ENCODE data around the gene MSH6.

MSH6 gene, protein sequence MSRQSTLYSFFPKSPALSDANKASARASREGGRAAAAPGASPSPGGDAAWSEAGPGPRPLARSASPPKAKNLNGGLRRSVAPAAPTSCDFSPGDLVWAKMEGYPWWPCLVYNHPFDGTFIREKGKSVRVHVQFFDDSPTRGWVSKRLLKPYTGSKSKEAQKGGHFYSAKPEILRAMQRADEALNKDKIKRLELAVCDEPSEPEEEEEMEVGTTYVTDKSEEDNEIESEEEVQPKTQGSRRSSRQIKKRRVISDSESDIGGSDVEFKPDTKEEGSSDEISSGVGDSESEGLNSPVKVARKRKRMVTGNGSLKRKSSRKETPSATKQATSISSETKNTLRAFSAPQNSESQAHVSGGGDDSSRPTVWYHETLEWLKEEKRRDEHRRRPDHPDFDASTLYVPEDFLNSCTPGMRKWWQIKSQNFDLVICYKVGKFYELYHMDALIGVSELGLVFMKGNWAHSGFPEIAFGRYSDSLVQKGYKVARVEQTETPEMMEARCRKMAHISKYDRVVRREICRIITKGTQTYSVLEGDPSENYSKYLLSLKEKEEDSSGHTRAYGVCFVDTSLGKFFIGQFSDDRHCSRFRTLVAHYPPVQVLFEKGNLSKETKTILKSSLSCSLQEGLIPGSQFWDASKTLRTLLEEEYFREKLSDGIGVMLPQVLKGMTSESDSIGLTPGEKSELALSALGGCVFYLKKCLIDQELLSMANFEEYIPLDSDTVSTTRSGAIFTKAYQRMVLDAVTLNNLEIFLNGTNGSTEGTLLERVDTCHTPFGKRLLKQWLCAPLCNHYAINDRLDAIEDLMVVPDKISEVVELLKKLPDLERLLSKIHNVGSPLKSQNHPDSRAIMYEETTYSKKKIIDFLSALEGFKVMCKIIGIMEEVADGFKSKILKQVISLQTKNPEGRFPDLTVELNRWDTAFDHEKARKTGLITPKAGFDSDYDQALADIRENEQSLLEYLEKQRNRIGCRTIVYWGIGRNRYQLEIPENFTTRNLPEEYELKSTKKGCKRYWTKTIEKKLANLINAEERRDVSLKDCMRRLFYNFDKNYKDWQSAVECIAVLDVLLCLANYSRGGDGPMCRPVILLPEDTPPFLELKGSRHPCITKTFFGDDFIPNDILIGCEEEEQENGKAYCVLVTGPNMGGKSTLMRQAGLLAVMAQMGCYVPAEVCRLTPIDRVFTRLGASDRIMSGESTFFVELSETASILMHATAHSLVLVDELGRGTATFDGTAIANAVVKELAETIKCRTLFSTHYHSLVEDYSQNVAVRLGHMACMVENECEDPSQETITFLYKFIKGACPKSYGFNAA (N-terminal part only)

DNA sequence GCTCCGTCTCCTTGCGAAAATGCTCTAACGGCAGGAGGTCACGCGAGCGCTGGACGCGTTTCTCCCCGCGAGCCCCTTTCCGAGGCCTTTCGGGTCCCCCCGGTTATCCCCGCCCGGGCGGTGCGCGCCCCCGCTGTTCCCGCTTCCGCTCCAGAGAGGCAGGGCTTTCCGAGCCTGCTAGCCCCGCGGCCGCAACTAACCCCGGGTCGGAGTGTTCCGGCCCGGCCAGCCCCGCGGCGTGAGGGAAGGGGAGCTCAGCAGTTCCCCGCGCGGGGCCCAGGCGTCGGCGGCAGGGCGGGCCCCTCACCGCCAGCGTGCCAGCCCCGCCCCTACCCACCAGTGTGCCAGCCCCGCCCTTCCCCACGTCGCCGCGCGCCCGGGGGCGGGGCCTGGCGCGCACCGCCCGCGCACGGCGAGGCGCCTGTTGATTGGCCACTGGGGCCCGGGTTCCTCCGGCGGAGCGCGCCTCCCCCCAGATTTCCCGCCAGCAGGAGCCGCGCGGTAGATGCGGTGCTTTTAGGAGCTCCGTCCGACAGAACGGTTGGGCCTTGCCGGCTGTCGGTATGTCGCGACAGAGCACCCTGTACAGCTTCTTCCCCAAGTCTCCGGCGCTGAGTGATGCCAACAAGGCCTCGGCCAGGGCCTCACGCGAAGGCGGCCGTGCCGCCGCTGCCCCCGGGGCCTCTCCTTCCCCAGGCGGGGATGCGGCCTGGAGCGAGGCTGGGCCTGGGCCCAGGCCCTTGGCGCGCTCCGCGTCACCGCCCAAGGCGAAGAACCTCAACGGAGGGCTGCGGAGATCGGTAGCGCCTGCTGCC, at the start of gene MSH6:
MSH6 (plus strand) TSS at position 475 of the 815 bp plus-strand sequence; CDS start at position 564, 89 bp downstream.
- peak; percentile 57 for DNase-seq

GRCh38 chr2:47735136-47735869, 47.6 kb upstream of the MSH6 start:
- no peak for DNase-seq

GRCh38 chr2:47735912-47736311, 47.0 kb upstream of the MSH6 start:
- no peak for DNase-seq

GRCh38 chr2:47737191-47737975, 45.6 kb upstream of the MSH6 start:
- DNase-seq: no peak

- no peak for DNase-seq
Observed at GRCh38 chr2:47738331-47738730, 44.6 kb upstream of the MSH6 start.

- no peak for DNase-seq
Observed at GRCh38 chr2:47741101-47741500, 41.8 kb upstream of the MSH6 start.

- no peak for DNase-seq
Observed at GRCh38 chr2:47741637-47742036, 41.3 kb upstream of the MSH6 start.

DNA sequence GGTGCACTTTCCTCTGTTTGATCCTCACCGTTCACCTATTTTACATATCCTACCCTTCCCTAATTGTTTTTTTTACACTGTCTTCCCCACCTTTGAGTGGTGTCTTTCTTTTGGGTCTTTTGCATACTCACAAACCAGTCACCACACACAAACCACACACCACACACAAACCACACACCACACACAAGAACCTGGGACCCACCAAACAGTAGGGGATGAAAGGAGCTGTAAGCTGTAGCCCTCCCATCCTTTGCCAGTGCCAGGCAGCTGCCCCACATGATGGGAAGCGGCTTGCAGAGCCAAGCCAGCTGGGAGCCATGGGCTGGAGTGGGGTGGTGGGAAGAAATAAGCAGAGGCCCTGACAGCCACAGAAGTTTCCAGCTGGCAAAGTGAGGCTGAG, 38.9 kb upstream of the MSH6 start:
- no peak for DNase-seq

DNA sequence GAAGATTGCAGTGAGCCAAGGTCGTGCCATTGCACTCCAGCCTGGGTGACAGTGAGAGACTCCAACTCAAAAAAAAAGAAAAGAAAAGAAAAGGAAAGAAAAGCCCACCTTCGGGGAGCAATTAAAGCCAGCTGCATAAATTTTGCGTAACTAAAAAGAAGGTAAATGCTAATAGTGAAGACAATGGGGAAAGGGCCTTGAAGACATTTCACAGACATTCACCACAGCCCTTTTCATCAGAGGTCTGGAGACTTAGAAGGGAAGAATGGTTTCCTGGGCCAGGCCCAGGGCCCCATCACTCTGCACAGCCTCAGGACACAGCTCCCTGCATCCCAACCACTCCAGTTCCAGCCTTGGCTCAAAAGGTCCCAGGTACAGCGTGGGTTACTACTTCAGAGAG, 35.1 kb upstream of the MSH6 start:
- no peak for DNase-seq

GRCh38 chr2:47751856-47752414, 31.0 kb upstream of the MSH6 start:
- DNase-seq: no peak

- no peak for DNase-seq
Observed at GRCh38 chr2:47767497-47767844, 15.5 kb upstream of the MSH6 start.

DNA sequence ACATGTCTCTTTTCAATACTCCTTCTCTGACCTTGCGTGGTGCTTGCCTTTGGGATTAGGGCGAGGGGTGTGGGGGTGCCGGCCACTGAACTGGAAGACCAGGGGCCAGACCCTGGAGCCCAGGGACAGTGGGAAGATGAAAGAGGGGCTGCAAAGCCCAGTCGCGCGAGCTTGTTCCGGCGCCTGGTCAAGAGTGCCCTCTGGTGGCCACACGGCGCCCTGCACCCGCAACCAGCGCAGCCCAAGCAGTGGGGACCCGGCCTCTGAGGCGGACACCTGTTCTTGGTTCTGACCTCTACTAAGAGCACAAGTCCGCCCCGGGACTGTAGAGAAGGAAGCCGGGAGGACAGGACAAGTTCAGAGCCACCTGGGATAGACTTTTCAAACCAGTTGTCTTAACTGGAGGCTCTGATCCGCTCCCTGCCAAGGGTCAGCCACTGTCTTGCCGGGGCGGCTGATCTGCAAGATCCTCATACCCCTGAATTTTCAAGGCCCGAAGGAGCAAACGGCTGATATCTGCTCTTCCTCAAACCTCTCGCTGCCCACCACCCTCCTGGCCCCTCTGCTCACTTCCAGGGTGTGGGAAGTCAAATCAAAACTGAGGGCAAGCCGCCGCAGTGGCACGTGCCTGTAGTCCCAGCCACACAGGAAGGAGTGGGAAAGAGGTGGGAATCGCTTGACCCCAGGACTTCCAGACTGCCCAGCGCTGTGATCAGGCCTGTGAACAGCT, 14.9 kb upstream of the MSH6 start:
- peak; percentile 20 for DNase-seq

GRCh38 chr2:47769318-47769717, 13.6 kb upstream of the MSH6 start:
- no peak for DNase-seq

GRCh38 chr2:47771211-47771610, 11.7 kb upstream of the MSH6 start:
- peak; percentile 23 for DNase-seq

GRCh38 chr2:47772343-47772742, 10.6 kb upstream of the MSH6 start:
- DNase-seq: no peak

GRCh38 chr2:47774567-47774966, 8.4 kb upstream of the MSH6 start:
- DNase-seq: no peak

GRCh38 chr2:47777277-47777937, 5.5 kb upstream of the MSH6 start:
- no peak for DNase-seq

DNA sequence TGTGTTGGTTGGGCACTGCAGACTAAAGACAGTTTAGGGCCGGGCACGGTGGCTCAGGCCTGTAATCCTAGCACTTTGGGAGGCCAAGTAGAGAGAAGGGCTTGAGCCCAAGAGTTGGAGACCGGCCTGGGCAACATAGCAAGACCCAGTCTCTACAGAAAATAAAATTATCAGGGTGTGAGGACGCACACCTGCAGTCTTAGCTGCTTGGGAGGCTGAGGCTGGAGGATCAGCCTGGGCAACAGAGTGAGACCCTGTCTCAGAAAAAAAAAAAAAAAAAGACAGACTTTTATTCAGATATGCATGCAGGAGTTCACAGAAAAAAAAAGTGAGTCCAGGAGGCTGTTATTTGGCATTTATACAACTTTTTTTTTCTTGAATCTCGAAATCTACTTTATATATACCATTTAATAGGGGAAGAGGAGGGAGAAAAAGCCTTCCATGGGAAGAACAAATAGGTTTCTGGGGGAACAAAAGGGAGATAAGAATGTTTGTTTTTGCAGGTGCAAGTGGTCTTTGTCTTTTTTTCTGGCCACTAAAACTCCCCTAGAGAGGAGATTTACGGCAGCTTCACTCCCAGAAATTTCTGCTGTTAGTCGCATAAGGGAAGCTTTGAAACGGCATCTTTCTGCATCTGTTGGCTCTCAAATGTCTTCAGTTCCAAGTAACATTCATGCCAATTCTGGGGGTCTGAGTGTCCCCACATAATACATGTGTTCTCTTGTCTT, 4.1 kb upstream of the MSH6 start:
- no peak for DNase-seq

All from NCI-H2029 treated with DMSO at 0.1 percent for 48 hours (cell line).